Measurements from ENCODE around the gene CYTH3.

GRCh38 chr7:6237011-6237410 is 35.4 kb downstream of the CYTH3 start:
- no peak for TF ChIP-seq CTCF (IDR thresholded peaks at IDR 0.05)
- no peak for TF ChIP-seq ZFX (IDR thresholded peaks at IDR 0.05; ENCODE audit: borderline replicate concordance)

Measured in 22Rv1 (cell line).